Vagina (tissue), 2 donors: ENCODE results near the gene AHR.

ENCODE experiments used
- POLR2A ChIP-seq, 2 donors: fragments of 450-650 bp; IDR thresholded peaks; one replicate each; pipeline ENCODE4 v1.6.1; 2017; ENCODE audit warnings: antibody characterized with exemption in 2 of 2, mild to moderate bottlenecking in 2 of 2, moderate library complexity in 2 of 2
- TF ChIP-seq, protein P1 (sequence below), 3 experiments: fragments of 450-650 bp in 2 of 3; fragments of 200-600 bp in 1 of 3; sonication (generic) in 1 of 3; IDR thresholded peaks; one replicate each; pipeline ENCODE4 v1.5.1; 2017 to 2019; ENCODE audit warnings: antibody characterized with exemption in 3 of 3, mild to moderate bottlenecking in 2 of 3, moderate library complexity in 2 of 3

DNA sequence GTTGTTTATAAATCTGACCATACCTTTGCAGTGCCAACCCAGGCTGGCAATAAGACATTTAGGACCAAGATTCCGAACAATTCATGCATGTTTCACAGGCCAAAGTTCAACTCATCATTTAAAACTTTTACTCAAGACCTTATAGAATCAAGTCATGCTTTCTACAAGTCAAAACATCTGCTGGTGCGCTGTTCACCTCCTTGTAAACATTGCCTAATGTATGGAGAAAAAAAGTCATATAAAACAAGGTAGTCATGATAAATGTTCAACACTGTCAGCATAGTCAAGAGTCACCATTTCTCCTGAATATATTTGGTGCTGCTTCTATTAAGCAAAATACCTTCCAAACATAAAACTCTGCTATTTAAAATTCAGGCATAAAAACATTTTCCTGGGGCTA is 42.1 kb upstream of the AHR start:
- TF ChIP-seq, protein P1, sequence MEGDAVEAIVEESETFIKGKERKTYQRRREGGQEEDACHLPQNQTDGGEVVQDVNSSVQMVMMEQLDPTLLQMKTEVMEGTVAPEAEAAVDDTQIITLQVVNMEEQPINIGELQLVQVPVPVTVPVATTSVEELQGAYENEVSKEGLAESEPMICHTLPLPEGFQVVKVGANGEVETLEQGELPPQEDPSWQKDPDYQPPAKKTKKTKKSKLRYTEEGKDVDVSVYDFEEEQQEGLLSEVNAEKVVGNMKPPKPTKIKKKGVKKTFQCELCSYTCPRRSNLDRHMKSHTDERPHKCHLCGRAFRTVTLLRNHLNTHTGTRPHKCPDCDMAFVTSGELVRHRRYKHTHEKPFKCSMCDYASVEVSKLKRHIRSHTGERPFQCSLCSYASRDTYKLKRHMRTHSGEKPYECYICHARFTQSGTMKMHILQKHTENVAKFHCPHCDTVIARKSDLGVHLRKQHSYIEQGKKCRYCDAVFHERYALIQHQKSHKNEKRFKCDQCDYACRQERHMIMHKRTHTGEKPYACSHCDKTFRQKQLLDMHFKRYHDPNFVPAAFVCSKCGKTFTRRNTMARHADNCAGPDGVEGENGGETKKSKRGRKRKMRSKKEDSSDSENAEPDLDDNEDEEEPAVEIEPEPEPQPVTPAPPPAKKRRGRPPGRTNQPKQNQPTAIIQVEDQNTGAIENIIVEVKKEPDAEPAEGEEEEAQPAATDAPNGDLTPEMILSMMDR (IDR thresholded peaks at IDR 0.05), result no peak
- no peak for TF ChIP-seq POLR2A (IDR thresholded peaks at IDR 0.05)
